Keratinocyte (primary cell): ENCODE results near the gene PIEZO1. TPM values are rescaled to one million over a fixed set of nuclear protein-coding genes. Genes with fewer than 3 reads are reported as not detected.

Experiments
- DNase-seq: peaks from one replicate; pipeline ENCODE4 v3.0.0-alpha.2; 2011; ENCODE audit warnings: low read depth, missing footprints, low spot score
- FAIRE-seq: peaks from 2 replicates; lab custom pipeline; 2011; peaks lifted over from hg19 to GRCh38; lab: Jason Lieb, UNC
- H2AFZ ChIP-seq: 2 replicates; pipeline ENCODE4 v1.6.0; 2012; ENCODE audit warnings: low read length, control low read depth, inconsistent platforms; ENCODE audit not compliant: control insufficient read depth
- H3K27ac ChIP-seq: 2 replicates; pipeline ENCODE4 v1.5.1; 2011; ENCODE audit warnings: low read length; ENCODE audit not compliant: control insufficient read depth, insufficient read depth
- H3K27me3 ChIP-seq: 3 replicates; pipeline ENCODE4 v1.6.0; 2011; ENCODE audit warnings: low read length; ENCODE audit not compliant: control insufficient read depth, insufficient read depth; ENCODE audit errors: extremely low read depth
- H3K36me3 ChIP-seq, 2 experiments: 2 replicates in 1 of 2; 3 replicates in 1 of 2; pipeline ENCODE4 v1.5.1; 2011; ENCODE audit warnings: low read length in 2 of 2, mild to moderate bottlenecking in 1 of 2; ENCODE audit not compliant: control insufficient read depth in 2 of 2, insufficient read depth in 2 of 2; ENCODE audit errors: extremely low read depth in 1 of 2
- H3K4me1 ChIP-seq: 3 replicates; pipeline ENCODE4 v1.5.1; 2011; ENCODE audit warnings: low read length; ENCODE audit not compliant: control insufficient read depth, insufficient read depth; ENCODE audit errors: extremely low read depth
- H3K4me2 ChIP-seq: 3 replicates; pipeline ENCODE4 v1.6.0; 2011; ENCODE audit warnings: low read depth, low read length; ENCODE audit not compliant: control insufficient read depth, insufficient read depth; ENCODE audit errors: extremely low read depth
- H3K4me3 ChIP-seq, 3 experiments: fragments of 200-600 bp in 1 of 3; sonication (generic) in 1 of 3; 2 replicates in 2 of 3; 3 replicates in 1 of 3; pipeline ENCODE4 v1.5.1; 2011 to 2016; ENCODE audit warnings: low read length in 3 of 3, mild to moderate bottlenecking in 3 of 3, control low read depth in 2 of 3, inconsistent platforms in 1 of 3, low read depth in 1 of 3, mixed read lengths in 1 of 3, mixed run types in 1 of 3, moderate library complexity in 1 of 3; ENCODE audit not compliant: control insufficient read depth in 2 of 3, insufficient read depth in 2 of 3; ENCODE audit errors: extremely low read depth in 1 of 3
- H3K79me2 ChIP-seq: 2 replicates; pipeline ENCODE4 v1.6.0; 2012; ENCODE audit warnings: low read length; ENCODE audit not compliant: control insufficient read depth, insufficient read depth
- H3K9ac ChIP-seq: 3 replicates; pipeline ENCODE4 v1.6.0; 2011; ENCODE audit warnings: low read length; ENCODE audit not compliant: control insufficient read depth, insufficient read depth; ENCODE audit errors: extremely low read depth
- H3K9me1 ChIP-seq: 3 replicates; pipeline ENCODE4 v1.6.0; 2011; ENCODE audit warnings: low read length; ENCODE audit not compliant: control insufficient read depth, insufficient read depth; ENCODE audit errors: extremely low read depth
- H3K9me3 ChIP-seq: 2 replicates; pipeline ENCODE4 v1.5.1; 2012; ENCODE audit warnings: low read depth, low read length; ENCODE audit not compliant: control insufficient read depth
- H4K20me1 ChIP-seq: 3 replicates; pipeline ENCODE4 v1.6.0; 2011; ENCODE audit warnings: low read length; ENCODE audit not compliant: control insufficient read depth, insufficient read depth; ENCODE audit errors: extremely low read depth
- EZH2 ChIP-seq: IDR thresholded peaks from one replicate; pipeline ENCODE4 v1.6.1; 2012; ENCODE audit warnings: inconsistent platforms, mild to moderate bottlenecking, low read length, moderate library complexity
- dilution Hi-C: fragments of 300-500 bp; cut with MboI; formaldehyde crosslinking; loops from one replicate; pipeline ENCODE4 v1.7.0; 2020; ENCODE audit warnings: low sequenced_read_pairs; ENCODE audit not compliant: extremely low pct_ligation_motif_present
- polyA minus RNA-seq, 3 experiments: library from RNA; depleted of rRNA, polyadenylated mRNA; stranded (reverse); fragments of >200 nt; gene quantifications; 1 replicate in 1 of 3; 2 replicates in 1 of 3; 3 replicates in 1 of 3; pipeline ENCODE4 v1.2.3, GENCODE V29; 2011
- polyA plus RNA-seq, 5 experiments: library from polyadenylated mRNA; depleted of rRNA in 3 of 5; stranded (reverse) in 3 of 5; stranded (forward) in 1 of 5; unstranded in 1 of 5; fragments of >200 nt; gene quantifications; 1 replicate in 1 of 5; 2 replicates in 3 of 5; 3 replicates in 1 of 5; pipeline versions ENCODE4 v1.2.1 to v1.2.3, GENCODE V29; 2011 to 2012; ENCODE audit warnings: missing spikeins in 2 of 5, low read depth in 1 of 5, low replicate concordance in 1 of 5
- TF ChIP-seq, protein P1 (sequence below), 3 experiments: IDR thresholded peaks in 1 of 3; conservative IDR thresholded peaks in 1 of 3; optimal IDR thresholded peaks in 1 of 3; 2 replicates in 2 of 3; 3 replicates in 1 of 3; pipeline versions ENCODE3 to v1.5.1; 2011; ENCODE audit warnings: low read length in 3 of 3, mild to moderate bottlenecking in 3 of 3, moderate library complexity in 2 of 3, control low read depth in 1 of 3, inconsistent platforms in 1 of 3; ENCODE audit not compliant: insufficient read depth in 2 of 3; ENCODE audit errors: extremely low read depth in 1 of 3

The PIEZO1 gene, protein sequence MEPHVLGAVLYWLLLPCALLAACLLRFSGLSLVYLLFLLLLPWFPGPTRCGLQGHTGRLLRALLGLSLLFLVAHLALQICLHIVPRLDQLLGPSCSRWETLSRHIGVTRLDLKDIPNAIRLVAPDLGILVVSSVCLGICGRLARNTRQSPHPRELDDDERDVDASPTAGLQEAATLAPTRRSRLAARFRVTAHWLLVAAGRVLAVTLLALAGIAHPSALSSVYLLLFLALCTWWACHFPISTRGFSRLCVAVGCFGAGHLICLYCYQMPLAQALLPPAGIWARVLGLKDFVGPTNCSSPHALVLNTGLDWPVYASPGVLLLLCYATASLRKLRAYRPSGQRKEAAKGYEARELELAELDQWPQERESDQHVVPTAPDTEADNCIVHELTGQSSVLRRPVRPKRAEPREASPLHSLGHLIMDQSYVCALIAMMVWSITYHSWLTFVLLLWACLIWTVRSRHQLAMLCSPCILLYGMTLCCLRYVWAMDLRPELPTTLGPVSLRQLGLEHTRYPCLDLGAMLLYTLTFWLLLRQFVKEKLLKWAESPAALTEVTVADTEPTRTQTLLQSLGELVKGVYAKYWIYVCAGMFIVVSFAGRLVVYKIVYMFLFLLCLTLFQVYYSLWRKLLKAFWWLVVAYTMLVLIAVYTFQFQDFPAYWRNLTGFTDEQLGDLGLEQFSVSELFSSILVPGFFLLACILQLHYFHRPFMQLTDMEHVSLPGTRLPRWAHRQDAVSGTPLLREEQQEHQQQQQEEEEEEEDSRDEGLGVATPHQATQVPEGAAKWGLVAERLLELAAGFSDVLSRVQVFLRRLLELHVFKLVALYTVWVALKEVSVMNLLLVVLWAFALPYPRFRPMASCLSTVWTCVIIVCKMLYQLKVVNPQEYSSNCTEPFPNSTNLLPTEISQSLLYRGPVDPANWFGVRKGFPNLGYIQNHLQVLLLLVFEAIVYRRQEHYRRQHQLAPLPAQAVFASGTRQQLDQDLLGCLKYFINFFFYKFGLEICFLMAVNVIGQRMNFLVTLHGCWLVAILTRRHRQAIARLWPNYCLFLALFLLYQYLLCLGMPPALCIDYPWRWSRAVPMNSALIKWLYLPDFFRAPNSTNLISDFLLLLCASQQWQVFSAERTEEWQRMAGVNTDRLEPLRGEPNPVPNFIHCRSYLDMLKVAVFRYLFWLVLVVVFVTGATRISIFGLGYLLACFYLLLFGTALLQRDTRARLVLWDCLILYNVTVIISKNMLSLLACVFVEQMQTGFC (N-terminal part only)
- 62.8 to 136 TPM (median 120 TPM) in 3 replicates for polyA plus RNA-seq
- 56.5 TPM for polyA plus RNA-seq (2011; ENCODE audit: low read depth)
- polyA plus RNA-seq (2011; cell fraction: cytosol; rRNA removed), result 29.9 and 72.0 TPM in 2 replicates
- 489 and 583 TPM in 2 replicates for polyA plus RNA-seq (2011; cell fraction: nucleus; rRNA removed)
- 161 and 179 TPM in 2 replicates for polyA plus RNA-seq (2012; ENCODE audit: low replicate concordance)
- 202 to 895 TPM (median 206 TPM) in 3 replicates for polyA minus RNA-seq
- polyA minus RNA-seq (2011; cell fraction: cytosol; rRNA and poly(A)+ RNA removed), result 161 TPM
- polyA minus RNA-seq (2011; cell fraction: nucleus; rRNA and poly(A)+ RNA removed), result 459 and 543 TPM in 2 replicates

DNA sequence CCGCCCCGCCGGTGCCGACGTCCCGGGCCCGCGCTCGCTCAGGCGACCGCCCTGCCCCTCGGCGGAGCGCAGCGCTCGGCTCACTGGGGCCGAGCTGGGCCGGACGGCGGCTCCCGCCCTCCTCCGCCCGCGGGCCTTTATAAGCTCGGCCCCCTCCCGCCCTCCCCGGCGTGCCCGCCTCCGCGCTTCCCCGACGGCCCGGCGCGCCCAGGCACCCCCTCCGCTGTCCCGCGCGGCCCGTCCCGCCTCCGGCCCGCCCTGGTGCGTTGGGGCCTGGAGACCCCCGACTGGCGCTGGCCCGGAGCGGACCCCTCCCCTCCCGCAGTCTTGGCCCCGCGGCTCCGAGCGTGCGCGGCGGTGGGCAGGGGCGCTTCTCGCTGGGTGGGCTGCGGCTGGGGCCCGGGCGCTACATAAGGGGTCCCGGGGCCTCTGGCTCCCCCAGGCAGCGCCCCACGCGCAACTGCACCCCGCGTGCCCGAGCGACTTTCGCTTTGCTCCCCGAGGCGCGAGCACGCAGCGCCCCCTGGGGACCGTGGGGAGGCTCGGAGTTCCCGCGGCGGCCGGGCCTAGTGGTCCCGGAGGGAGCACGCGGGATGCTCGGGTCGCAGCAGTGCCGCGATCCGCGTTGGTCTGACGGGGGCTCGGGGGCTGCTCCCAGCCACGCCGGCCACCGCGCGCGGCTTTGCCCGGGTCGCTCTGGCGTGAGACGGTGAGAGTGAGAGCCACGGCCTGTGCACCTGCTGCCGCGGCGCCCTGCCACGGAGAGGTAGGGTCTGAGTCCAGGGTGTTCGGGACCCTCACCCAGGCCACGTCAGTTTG is at the start of gene PIEZO1:
PIEZO1 (minus strand) TSS at position 115 of the 819 bp plus-strand sequence. CDS start 256 bp downstream, outside the sequence.
- H3K9me1 ChIP-seq, result no peaks in the 10 kb centered on the region
- peaks cover 34% of the 10 kb centered on the region for H3K4me1 ChIP-seq
- no peak for TF ChIP-seq EZH2
- TF ChIP-seq, protein P1, sequence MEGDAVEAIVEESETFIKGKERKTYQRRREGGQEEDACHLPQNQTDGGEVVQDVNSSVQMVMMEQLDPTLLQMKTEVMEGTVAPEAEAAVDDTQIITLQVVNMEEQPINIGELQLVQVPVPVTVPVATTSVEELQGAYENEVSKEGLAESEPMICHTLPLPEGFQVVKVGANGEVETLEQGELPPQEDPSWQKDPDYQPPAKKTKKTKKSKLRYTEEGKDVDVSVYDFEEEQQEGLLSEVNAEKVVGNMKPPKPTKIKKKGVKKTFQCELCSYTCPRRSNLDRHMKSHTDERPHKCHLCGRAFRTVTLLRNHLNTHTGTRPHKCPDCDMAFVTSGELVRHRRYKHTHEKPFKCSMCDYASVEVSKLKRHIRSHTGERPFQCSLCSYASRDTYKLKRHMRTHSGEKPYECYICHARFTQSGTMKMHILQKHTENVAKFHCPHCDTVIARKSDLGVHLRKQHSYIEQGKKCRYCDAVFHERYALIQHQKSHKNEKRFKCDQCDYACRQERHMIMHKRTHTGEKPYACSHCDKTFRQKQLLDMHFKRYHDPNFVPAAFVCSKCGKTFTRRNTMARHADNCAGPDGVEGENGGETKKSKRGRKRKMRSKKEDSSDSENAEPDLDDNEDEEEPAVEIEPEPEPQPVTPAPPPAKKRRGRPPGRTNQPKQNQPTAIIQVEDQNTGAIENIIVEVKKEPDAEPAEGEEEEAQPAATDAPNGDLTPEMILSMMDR (optimal IDR thresholded peaks at IDR 0.05 in 1 of 3, IDR thresholded peaks at IDR 0.05 in 1 of 3, conservative IDR thresholded peaks at IDR 0.05 in 1 of 3; ENCODE audit: extremely low read depth in 1 of 3, insufficient read depth in 2 of 3, low read length in 3 of 3), result peak; percentile 46 to 86 (median 86)
- H3K9me3 ChIP-seq, result no peaks in the 10 kb centered on the region
- dilution Hi-C loops, result no loop called here
- no peak for DNase-seq
- peak within 1 kb of the TSS; percentile 100 for H3K4me2 ChIP-seq
- H3K36me3 ChIP-seq, result peaks cover 0 to 1% of the 10 kb centered on the region in 2 experiments
- H3K27ac ChIP-seq, result peak within 1 kb of the TSS; percentile 93
- H4K20me1 ChIP-seq, result peaks cover 18% of the 10 kb centered on the region
- H3K27me3 ChIP-seq, result peaks cover 6% of the 10 kb centered on the region
- peak within 1 kb of the TSS; percentile 95 for H3K9ac ChIP-seq
- H3K79me2 ChIP-seq, result peaks cover 44% of the 10 kb centered on the region
- H3K4me3 ChIP-seq, result peak within 1 kb of the TSS; percentile 75 to 93 (median 78)
- no peak for FAIRE-seq
- H2AFZ ChIP-seq, result peak within 1 kb of the TSS; percentile 19
